ENCODE data around the gene ZNF717.
"Not testable (repeated sequence)": the region's sequence is repeated elsewhere in the genome, so short reads cannot be mapped to it uniquely, and the experiment has no call there.

The ZNF717 gene

GRCh38 chr3:75785081-75785755 lies at the start of gene ZNF717:
TSS of gene ZNF717 (minus strand) at chr3:75785549. CDS start at chr3:75783362, 2,187 bp downstream.
- peak within 1 kb of the TSS; percentile 56 for H3K4me3 ChIP-seq (ENCODE audit: low read depth, low read length)
- in situ Hi-C loops (cut with HindIII; ENCODE audit: low sequenced_read_pairs): not testable (repeated sequence)
- DNase-seq (ENCODE audit: low read depth): peak; percentile 73

GRCh38 chr3:75831076-75831475 lies 45.7 kb upstream of the ZNF717 start:
- H3K4me3 ChIP-seq (ENCODE audit: low read depth, low read length); in situ Hi-C loops (cut with HindIII; ENCODE audit: low sequenced_read_pairs); DNase-seq (ENCODE audit: low read depth): not testable (repeated sequence)

GRCh38 chr3:75818019-75818418 lies 32.7 kb upstream of the ZNF717 start:
- in situ Hi-C loops (cut with HindIII; ENCODE audit: low sequenced_read_pairs); H3K4me3 ChIP-seq (ENCODE audit: low read depth, low read length): not testable (repeated sequence)
- peak; percentile 13 for DNase-seq (ENCODE audit: low read depth)

GRCh38 chr3:75816287-75817180 lies 31.2 kb upstream of the ZNF717 start:
- H3K4me3 ChIP-seq (ENCODE audit: low read depth, low read length); in situ Hi-C loops (cut with HindIII; ENCODE audit: low sequenced_read_pairs): not testable (repeated sequence)
- DNase-seq (ENCODE audit: low read depth): peak; percentile 89

- in situ Hi-C loops (cut with HindIII; ENCODE audit: low sequenced_read_pairs): no loop called here
- DNase-seq (ENCODE audit: low read depth): no peak
- TF ChIP-seq CTCF (IDR thresholded peaks at IDR 0.05; ENCODE audit: low read depth, low read length, missing control alignments): no peak
- no peak overlapping the region for H3K4me3 ChIP-seq (ENCODE audit: low read depth, low read length)
These were observed 29.4 kb upstream of the ZNF717 start for GRCh38 chr3:75814797-75815196.

GRCh38 chr3:75782506-75782905 lies 2.8 kb downstream of the ZNF717 start:
- no peak overlapping the region for H3K4me3 ChIP-seq (ENCODE audit: low read depth, low read length)
- no peak for TF ChIP-seq CTCF (IDR thresholded peaks at IDR 0.05; ENCODE audit: low read depth, low read length, missing control alignments)
- no peak for DNase-seq (ENCODE audit: low read depth)
- in situ Hi-C loops (cut with HindIII; ENCODE audit: low sequenced_read_pairs): no loop called here

- in situ Hi-C loops (cut with HindIII; ENCODE audit: low sequenced_read_pairs): no loop called here
- no peak for TF ChIP-seq CTCF (IDR thresholded peaks at IDR 0.05; ENCODE audit: low read depth, low read length, missing control alignments)
- H3K4me3 ChIP-seq (ENCODE audit: low read depth, low read length): no peak overlapping the region
These were observed 4.1 kb downstream of the ZNF717 start for GRCh38 chr3:75781079-75781745.

GRCh38 chr3:75777742-75778141 lies 7.6 kb downstream of the ZNF717 start:
- not testable (repeated sequence) for DNase-seq (ENCODE audit: low read depth)

More at GRCh38 chr3:75781079-75781745, 4.1 kb downstream of the ZNF717 start:
- DNase-seq (ENCODE audit: low read depth): no peak

GRCh38 chr3:75771631-75772030 lies 13.7 kb downstream of the ZNF717 start:
- in situ Hi-C loops (cut with HindIII; ENCODE audit: low sequenced_read_pairs): not testable (repeated sequence)

More at GRCh38 chr3:75777742-75778141, 7.6 kb downstream of the ZNF717 start:
- in situ Hi-C loops (cut with HindIII; ENCODE audit: low sequenced_read_pairs); H3K4me3 ChIP-seq (ENCODE audit: low read depth, low read length): not testable (repeated sequence)

More at GRCh38 chr3:75771631-75772030, 13.7 kb downstream of the ZNF717 start:
- not testable (repeated sequence) for H3K4me3 ChIP-seq (ENCODE audit: low read depth, low read length); DNase-seq (ENCODE audit: low read depth)
